MM.1S (cell line): Measurements from ENCODE around the gene LGALS3.

Experiments used
- DNase-seq: peaks from one replicate; pipeline ENCODE4 v3.0.0-alpha.2; 2015
- H2AFZ ChIP-seq: fragments of 300-600 bp; sonication (generic); 2 replicates; pipeline ENCODE4 v1.6.0; 2016; ENCODE audit warnings: antibody characterized with exemption, low read length
- H3F3A ChIP-seq: fragments of 300-600 bp; sonication (generic); 2 replicates; pipeline ENCODE4 v1.6.1; 2016; ENCODE audit warnings: mild to moderate bottlenecking, antibody characterized with exemption, low read length, moderate library complexity, mixed read lengths; ENCODE audit not compliant: insufficient read depth
- H3K27ac ChIP-seq: fragments of 300-600 bp; sonication (generic); 2 replicates; pipeline ENCODE4 v1.5.1; 2016; ENCODE audit warnings: mild to moderate bottlenecking, low read length
- H3K27me3 ChIP-seq: fragments of 300-600 bp; sonication (generic); replicated peaks from 2 replicates; pipeline ENCODE4 v1.6.0; 2016; ENCODE audit warnings: low read length; ENCODE audit not compliant: insufficient read depth
- H3K36me3 ChIP-seq: fragments of 300-600 bp; sonication (generic); replicated peaks from 2 replicates; pipeline ENCODE4 v1.6.1; 2016; ENCODE audit warnings: mild to moderate bottlenecking, low read length, mixed read lengths; ENCODE audit not compliant: insufficient read depth
- H3K4me1 ChIP-seq: fragments of 300-600 bp; sonication (generic); 2 replicates; pipeline ENCODE4 v1.6.1; 2016; ENCODE audit warnings: low read length, mixed read lengths
- H3K4me2 ChIP-seq: fragments of 300-600 bp; sonication (generic); 2 replicates; pipeline ENCODE4 v1.6.0; 2016; ENCODE audit warnings: low read depth, low read length
- H3K4me3 ChIP-seq: fragments of 300-600 bp; sonication (generic); 2 replicates; pipeline ENCODE4 v1.5.1; 2016; ENCODE audit warnings: low read length, mixed read lengths
- H3K79me2 ChIP-seq: fragments of 300-600 bp; sonication (generic); 2 replicates; pipeline ENCODE4 v1.6.1; 2016; ENCODE audit warnings: mixed run types, low read length, mixed read lengths
- H3K9ac ChIP-seq: fragments of 300-600 bp; sonication (generic); 2 replicates; pipeline ENCODE4 v1.6.1; 2016; ENCODE audit warnings: low read length, mixed read lengths
- H3K9me2 ChIP-seq: fragments of 300-600 bp; sonication (generic); replicated peaks from 2 replicates; pipeline ENCODE4 v1.6.1; 2016; ENCODE audit warnings: mild to moderate bottlenecking, low read length, mixed read lengths; ENCODE audit not compliant: insufficient read depth
- H3K9me3 ChIP-seq: fragments of 300-600 bp; sonication (generic); replicated peaks from 2 replicates; pipeline ENCODE4 v1.6.1; 2016; ENCODE audit warnings: mild to moderate bottlenecking, low read length, mixed read lengths; ENCODE audit not compliant: insufficient read depth
- H4K20me1 ChIP-seq: fragments of 300-600 bp; sonication (generic); 2 replicates; pipeline ENCODE4 v1.6.1; 2016; ENCODE audit warnings: mild to moderate bottlenecking, low read length, moderate library complexity, mixed read lengths; ENCODE audit not compliant: insufficient read depth
- EZH2 ChIP-seq: fragments of 300-600 bp; sonication (generic); optimal IDR thresholded peaks from 2 replicates; pipeline ENCODE3; 2017; ENCODE audit warnings: low read depth, mild to moderate bottlenecking, antibody characterized with exemption, low read length, mixed read lengths
- EZH2phosphoT487 ChIP-seq: fragments of 300-600 bp; sonication (generic); IDR thresholded peaks from 2 replicates; pipeline ENCODE4 v1.6.1; 2018; ENCODE audit warnings: antibody characterized with exemption, low read length
- TF ChIP-seq, protein P1 (sequence below): fragments of 300-600 bp; sonication (generic); IDR thresholded peaks from 2 replicates; pipeline ENCODE4 v1.5.1; 2016; ENCODE audit warnings: antibody characterized with exemption, low read length, mixed read lengths

Gene LGALS3

DNA sequence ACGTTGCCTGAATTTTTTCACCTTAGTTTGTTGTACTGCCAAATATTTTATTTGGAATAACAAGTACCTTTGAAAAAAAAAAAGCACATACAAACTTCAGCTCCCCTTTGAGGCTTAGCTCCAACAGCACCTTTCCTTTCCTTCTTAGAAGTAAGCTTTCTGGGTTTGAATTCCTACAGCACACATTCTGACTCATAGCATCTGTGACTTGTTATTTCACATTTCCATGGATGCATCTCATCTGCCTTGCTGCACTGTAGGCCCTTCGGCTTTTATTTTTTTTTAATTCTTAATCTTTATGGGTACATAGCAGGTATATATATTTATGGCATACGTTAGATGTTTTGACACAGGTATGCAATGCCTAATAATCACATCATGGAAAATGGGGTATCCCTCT lies 7.2 kb downstream of the LGALS3 start:
- Histone ChIP-seq H3K9me3 (no peaks in the 10 kb centered on the region), H3K4me3 (no peak overlapping the region), H3K27me3 (no peaks in the 10 kb centered on the region), H3K4me2 (no peak overlapping the region), H3F3A (no peaks in the 10 kb centered on the region), H3K79me2 (no peaks in the 10 kb centered on the region), H3K27ac (no peak overlapping the region), H2AFZ (no peak overlapping the region), H3K9ac (no peak overlapping the region), H3K36me3 (no peaks in the 10 kb centered on the region), H3K4me1 (no peaks in the 10 kb centered on the region), H4K20me1 (no peaks in the 10 kb centered on the region), H3K9me2 (no peaks in the 10 kb centered on the region)
- TF ChIP-seq, protein P1, sequence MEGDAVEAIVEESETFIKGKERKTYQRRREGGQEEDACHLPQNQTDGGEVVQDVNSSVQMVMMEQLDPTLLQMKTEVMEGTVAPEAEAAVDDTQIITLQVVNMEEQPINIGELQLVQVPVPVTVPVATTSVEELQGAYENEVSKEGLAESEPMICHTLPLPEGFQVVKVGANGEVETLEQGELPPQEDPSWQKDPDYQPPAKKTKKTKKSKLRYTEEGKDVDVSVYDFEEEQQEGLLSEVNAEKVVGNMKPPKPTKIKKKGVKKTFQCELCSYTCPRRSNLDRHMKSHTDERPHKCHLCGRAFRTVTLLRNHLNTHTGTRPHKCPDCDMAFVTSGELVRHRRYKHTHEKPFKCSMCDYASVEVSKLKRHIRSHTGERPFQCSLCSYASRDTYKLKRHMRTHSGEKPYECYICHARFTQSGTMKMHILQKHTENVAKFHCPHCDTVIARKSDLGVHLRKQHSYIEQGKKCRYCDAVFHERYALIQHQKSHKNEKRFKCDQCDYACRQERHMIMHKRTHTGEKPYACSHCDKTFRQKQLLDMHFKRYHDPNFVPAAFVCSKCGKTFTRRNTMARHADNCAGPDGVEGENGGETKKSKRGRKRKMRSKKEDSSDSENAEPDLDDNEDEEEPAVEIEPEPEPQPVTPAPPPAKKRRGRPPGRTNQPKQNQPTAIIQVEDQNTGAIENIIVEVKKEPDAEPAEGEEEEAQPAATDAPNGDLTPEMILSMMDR: no peak
- no peak for TF ChIP-seq EZH2phosphoT487
- no peak for TF ChIP-seq EZH2
- no peak for DNase-seq

DNA sequence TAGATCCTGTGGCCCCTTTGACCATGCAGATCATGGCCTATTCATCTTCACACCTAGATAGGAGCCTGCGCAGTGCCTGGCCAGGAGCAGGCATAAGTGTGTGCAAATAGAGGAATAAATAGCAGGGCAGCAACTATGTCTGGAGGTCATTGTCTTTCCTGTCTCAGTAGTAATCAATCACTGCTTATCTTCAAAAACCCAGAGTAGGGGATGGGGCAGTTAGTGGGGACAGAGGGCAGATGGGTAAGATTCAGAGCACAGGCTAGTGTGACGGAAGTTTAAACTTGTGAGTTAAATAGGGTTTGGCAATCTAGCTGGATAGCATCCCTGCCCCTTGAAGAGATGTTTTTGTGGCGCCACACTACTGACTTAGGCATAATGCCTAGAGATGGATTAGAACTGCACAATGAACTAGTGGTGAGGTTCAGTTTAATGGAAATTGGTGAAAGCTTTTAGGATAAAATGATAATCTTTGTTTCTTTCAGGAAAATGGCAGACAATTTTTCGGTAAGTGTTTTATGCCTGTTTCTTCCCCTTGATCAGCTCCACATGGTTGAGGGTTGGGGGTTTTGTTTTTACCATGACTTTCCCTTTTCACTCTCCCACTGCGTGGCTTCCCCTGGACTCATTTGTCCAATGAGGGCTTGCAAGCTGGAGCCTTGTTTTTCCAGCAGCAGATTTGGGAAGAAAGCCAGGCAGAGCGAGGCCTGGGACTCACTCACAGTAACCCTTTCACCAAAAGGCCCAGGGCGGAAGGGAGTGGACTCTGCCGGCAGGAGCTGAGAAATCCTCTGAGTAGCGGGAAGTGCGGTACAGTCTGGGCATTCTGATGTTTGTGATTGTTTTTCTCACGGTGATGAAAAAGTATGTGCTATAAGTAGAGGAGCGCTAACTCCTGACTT lies 8.1 kb downstream of the LGALS3 start:
- no peaks in the 10 kb centered on the region for H3K27me3 ChIP-seq
- no peaks in the 10 kb centered on the region for H3K9me2 ChIP-seq
- no peaks in the 10 kb centered on the region for H3F3A ChIP-seq
- H3K4me1 ChIP-seq: no peaks in the 10 kb centered on the region
- H3K36me3 ChIP-seq: no peaks in the 10 kb centered on the region
- no peaks in the 10 kb centered on the region for H4K20me1 ChIP-seq
- no peak overlapping the region for H3K4me2 ChIP-seq
- H2AFZ ChIP-seq: no peak overlapping the region
- H3K4me3 ChIP-seq: no peak overlapping the region
- H3K9ac ChIP-seq: no peak overlapping the region
- H3K27ac ChIP-seq: no peak overlapping the region
- H3K79me2 ChIP-seq: no peaks in the 10 kb centered on the region
- DNase-seq: no peak
- TF ChIP-seq, protein P1: no peak
- no peaks in the 10 kb centered on the region for H3K9me3 ChIP-seq

- H3K4me2 ChIP-seq: no peak overlapping the region
- no peaks in the 10 kb centered on the region for H3K9me3 ChIP-seq
- no peak overlapping the region for H3K4me3 ChIP-seq
- no peaks in the 10 kb centered on the region for H3K4me1 ChIP-seq
- H2AFZ ChIP-seq: no peak overlapping the region
- H3K36me3 ChIP-seq: no peaks in the 10 kb centered on the region
- DNase-seq: no peak
- H3K9me2 ChIP-seq: no peaks in the 10 kb centered on the region
- H3K27me3 ChIP-seq: no peaks in the 10 kb centered on the region
- no peak overlapping the region for H3K27ac ChIP-seq
- H3K79me2 ChIP-seq: no peaks in the 10 kb centered on the region
- no peak overlapping the region for H3K9ac ChIP-seq
- no peaks in the 10 kb centered on the region for H3F3A ChIP-seq
- no peaks in the 10 kb centered on the region for H4K20me1 ChIP-seq
- TF ChIP-seq EZH2phosphoT487 (no peak), EZH2 (no peak)
- TF ChIP-seq, protein P1: peak; percentile 14
These were observed 9.0 kb downstream of the LGALS3 start for GRCh38 chr14:55138091-55138490.
